Measurements from ENCODE around the gene SH3TC1. TPM values are rescaled to one million over a fixed set of nuclear protein-coding genes. Genes with fewer than 3 reads are reported as not detected.

SH3TC1 gene
- total RNA-seq, 1 donor from 2014 or later = 1.2 TPM

DNA sequence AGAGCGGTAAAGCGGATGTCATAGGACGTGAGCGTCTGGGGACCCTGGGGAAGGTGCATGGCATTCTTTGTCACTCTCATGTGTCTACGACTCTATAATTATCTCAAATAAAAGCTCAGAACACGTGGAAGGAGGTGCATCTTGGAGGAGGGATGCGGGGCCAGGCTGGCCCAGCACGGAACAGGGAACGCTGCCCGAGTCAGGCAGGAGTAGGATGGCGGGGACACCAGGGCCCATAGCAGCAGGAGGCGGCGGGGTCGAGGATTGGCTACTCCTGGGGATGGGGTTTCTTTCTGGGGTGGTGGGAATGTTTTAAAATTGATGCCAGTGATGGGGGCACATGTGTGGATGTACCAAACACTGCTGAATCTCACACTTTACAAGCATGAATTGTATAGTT is 65.0 kb downstream of the SH3TC1 start:
- no peak overlapping the region for H3K4me3 Mint-ChIP-seq (ENCODE audit: unreplicated experiment)
- H3K36me3 Mint-ChIP-seq (ENCODE audit: low read depth) = peaks cover 2% of the 10 kb centered on the region
- H3K9me3 Mint-ChIP-seq (ENCODE audit: low read depth) = no peaks in the 10 kb centered on the region
- peaks cover 11% of the 10 kb centered on the region for H3K27me3 Mint-ChIP-seq (ENCODE audit: low read depth)
- no peak for DNase-seq (ENCODE audit: low spot score)
- no peak overlapping the region for H3K27ac Mint-ChIP-seq (ENCODE audit: unreplicated experiment)
- TF ChIP-seq, protein P1, sequence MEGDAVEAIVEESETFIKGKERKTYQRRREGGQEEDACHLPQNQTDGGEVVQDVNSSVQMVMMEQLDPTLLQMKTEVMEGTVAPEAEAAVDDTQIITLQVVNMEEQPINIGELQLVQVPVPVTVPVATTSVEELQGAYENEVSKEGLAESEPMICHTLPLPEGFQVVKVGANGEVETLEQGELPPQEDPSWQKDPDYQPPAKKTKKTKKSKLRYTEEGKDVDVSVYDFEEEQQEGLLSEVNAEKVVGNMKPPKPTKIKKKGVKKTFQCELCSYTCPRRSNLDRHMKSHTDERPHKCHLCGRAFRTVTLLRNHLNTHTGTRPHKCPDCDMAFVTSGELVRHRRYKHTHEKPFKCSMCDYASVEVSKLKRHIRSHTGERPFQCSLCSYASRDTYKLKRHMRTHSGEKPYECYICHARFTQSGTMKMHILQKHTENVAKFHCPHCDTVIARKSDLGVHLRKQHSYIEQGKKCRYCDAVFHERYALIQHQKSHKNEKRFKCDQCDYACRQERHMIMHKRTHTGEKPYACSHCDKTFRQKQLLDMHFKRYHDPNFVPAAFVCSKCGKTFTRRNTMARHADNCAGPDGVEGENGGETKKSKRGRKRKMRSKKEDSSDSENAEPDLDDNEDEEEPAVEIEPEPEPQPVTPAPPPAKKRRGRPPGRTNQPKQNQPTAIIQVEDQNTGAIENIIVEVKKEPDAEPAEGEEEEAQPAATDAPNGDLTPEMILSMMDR (IDR thresholded peaks at IDR 0.05) = no peak
- peaks cover 13% of the 10 kb centered on the region for H3K4me1 Mint-ChIP-seq (ENCODE audit: low read depth)

DNA sequence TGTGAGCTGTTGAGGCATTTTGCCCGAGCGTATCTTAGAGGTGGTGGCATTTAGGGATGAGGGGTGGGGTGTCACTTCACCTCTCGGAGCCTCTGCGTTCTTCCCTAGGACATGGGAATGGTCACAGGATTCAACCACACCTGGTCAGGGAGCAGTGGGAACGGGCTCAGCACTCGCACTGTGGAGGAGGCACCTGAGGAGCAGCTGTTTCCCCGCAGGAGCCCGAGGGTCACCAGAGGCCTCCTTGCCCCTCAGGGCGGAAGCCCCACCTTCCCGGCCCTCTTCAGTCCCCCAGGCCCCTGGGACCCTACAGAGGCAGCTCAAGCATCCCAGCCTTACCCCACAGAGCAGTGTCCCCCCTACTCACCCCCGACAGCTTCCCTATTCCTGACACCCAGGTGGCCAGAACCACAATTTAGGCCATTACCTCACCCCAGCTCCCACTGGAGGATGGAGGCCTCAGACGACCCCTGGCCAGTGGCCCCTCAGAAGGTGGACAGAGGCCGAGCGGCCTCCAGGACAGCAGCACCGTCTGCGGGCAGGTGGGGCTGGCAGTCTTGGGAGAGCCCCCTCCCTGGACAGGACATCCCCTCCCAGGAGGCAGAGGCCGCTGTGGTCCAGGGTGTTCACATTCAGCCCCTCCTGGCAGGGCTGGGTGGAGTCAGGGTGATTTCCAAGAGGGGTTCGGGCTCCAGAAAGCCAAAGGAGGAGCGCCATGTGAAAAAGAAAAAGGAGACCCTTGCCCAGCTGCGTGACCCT is 66.3 kb downstream of the SH3TC1 start:
- H3K4me3 Mint-ChIP-seq (ENCODE audit: unreplicated experiment) = no peak overlapping the region
- peaks cover 2% of the 10 kb centered on the region for H3K36me3 Mint-ChIP-seq (ENCODE audit: low read depth)
- H3K9me3 Mint-ChIP-seq (ENCODE audit: low read depth) = no peaks in the 10 kb centered on the region
- no peak for DNase-seq (ENCODE audit: low spot score)
- H3K27me3 Mint-ChIP-seq (ENCODE audit: low read depth) = peaks cover 11% of the 10 kb centered on the region
- TF ChIP-seq, protein P1 (IDR thresholded peaks at IDR 0.05) = no peak
- H3K27ac Mint-ChIP-seq (ENCODE audit: unreplicated experiment) = no peak overlapping the region
- peaks cover 12% of the 10 kb centered on the region for H3K4me1 Mint-ChIP-seq (ENCODE audit: low read depth)

DNA sequence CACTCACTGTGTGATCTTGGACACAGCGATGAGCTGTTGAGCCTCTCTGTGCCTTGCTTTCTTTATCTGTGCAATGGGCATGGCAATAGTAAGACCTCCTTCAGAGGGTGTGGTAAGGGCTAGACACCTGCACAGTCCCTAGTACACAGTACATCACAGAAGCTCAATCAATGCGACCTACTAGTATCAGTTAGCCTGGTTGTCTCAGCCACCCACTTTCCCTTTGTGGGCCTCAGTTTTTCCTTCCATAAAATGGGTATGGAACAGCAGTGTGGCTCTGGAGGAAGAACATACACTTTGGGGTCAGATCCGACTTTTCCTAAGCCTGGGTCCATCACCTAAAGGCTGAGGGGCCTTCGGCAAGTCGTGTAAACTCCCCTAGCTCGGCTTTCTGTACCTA is 67.0 kb downstream of the SH3TC1 start:
- no peak for DNase-seq (ENCODE audit: low spot score)
- Mint-ChIP-seq H3K4me3 (ENCODE audit: unreplicated experiment) (no peak overlapping the region), H3K9me3 (ENCODE audit: low read depth) (no peaks in the 10 kb centered on the region), H3K27ac (ENCODE audit: unreplicated experiment) (no peak overlapping the region), H3K36me3 (ENCODE audit: low read depth) (peaks cover 2% of the 10 kb centered on the region), H3K4me1 (ENCODE audit: low read depth) (peaks cover 5% of the 10 kb centered on the region), H3K27me3 (ENCODE audit: low read depth) (peaks cover 15% of the 10 kb centered on the region)
- TF ChIP-seq, protein P1 (IDR thresholded peaks at IDR 0.05) = no peak

DNA sequence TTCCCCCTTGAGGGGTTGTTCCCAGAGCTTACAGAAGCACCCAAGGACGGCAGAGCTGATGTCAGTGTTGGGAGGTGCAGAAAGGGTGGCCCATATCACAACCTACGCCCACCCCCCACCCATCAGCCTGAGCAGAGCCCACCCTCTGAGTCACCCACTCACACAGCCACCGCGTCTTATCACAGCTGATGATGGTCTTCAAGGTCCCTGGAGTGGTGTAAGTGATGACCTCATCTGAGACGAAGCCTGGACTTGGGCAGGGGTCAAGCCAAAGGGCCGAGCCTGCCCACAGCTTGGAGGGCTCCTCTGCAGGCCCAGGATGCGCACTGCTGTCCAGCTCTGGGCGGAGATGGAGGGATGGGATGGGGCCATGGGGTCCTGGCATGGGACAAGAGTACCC is 67.4 kb downstream of the SH3TC1 start:
- H3K27ac Mint-ChIP-seq (ENCODE audit: unreplicated experiment) = no peak overlapping the region
- H3K4me1 Mint-ChIP-seq (ENCODE audit: low read depth) = peaks cover under 1% of the 10 kb centered on the region
- no peak for DNase-seq (ENCODE audit: low spot score)
- peaks cover 2% of the 10 kb centered on the region for H3K36me3 Mint-ChIP-seq (ENCODE audit: low read depth)
- TF ChIP-seq, protein P1 (IDR thresholded peaks at IDR 0.05) = no peak
- H3K4me3 Mint-ChIP-seq (ENCODE audit: unreplicated experiment) = no peak overlapping the region
- H3K27me3 Mint-ChIP-seq (ENCODE audit: low read depth) = peaks cover 19% of the 10 kb centered on the region
- no peaks in the 10 kb centered on the region for H3K9me3 Mint-ChIP-seq (ENCODE audit: low read depth)

DNA sequence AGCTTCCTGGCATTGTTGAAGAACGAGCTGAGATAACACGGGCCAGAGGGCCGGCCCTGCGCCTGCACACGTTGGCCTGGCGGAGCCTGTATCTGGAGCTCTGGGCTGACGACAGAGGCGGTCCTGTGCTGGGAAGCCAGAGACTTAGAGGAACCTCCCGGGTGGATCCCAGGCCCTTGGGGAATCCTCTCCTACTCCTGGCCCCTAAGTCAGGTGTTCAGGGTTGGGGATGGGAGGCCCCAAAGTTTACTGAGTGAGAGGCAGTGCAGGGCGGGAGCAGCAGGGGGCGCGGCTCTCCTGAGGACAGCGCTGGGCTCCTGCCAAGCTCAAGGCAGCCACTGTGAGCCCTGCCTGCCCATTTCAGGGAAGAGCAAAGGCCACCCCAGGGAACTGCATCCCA is 68.0 kb downstream of the SH3TC1 start:
- Mint-ChIP-seq H3K36me3 (ENCODE audit: low read depth) (peaks cover 2% of the 10 kb centered on the region), H3K27me3 (ENCODE audit: low read depth) (peaks cover 23% of the 10 kb centered on the region), H3K27ac (ENCODE audit: unreplicated experiment) (no peak overlapping the region), H3K4me3 (ENCODE audit: unreplicated experiment) (no peak overlapping the region), H3K9me3 (ENCODE audit: low read depth) (no peaks in the 10 kb centered on the region), H3K4me1 (ENCODE audit: low read depth) (no peaks in the 10 kb centered on the region)
- DNase-seq (ENCODE audit: low spot score) = no peak
- TF ChIP-seq, protein P1 (IDR thresholded peaks at IDR 0.05) = peak; percentile 65

Measured in chondrocyte (in vitro differentiated cells).